Coronary artery (tissue), 2 donors: ENCODE results near the gene CARMIL1.

Experiments used
- DNase-seq: peaks from one replicate; pipeline ENCODE4 v3.0.0-alpha.2; 2017; ENCODE audit warnings: low spot score
- H3K27ac ChIP-seq, 2 donors: fragments of 200-600 bp; sonication (generic); one replicate each; pipeline ENCODE4 v1.5.1; 2016 to 2019
- H3K4me3 ChIP-seq: fragments of 200-600 bp; sonication (generic); 2 replicates; pipeline ENCODE4 v1.5.1; 2016; ENCODE audit warnings: mild to moderate bottlenecking, moderate library complexity
- CTCF ChIP-seq: fragments of 200-600 bp; sonication (generic); IDR thresholded peaks from one replicate; pipeline ENCODE4 v1.5.1; 2019; ENCODE audit warnings: antibody characterized with exemption

The CARMIL1 gene

DNA sequence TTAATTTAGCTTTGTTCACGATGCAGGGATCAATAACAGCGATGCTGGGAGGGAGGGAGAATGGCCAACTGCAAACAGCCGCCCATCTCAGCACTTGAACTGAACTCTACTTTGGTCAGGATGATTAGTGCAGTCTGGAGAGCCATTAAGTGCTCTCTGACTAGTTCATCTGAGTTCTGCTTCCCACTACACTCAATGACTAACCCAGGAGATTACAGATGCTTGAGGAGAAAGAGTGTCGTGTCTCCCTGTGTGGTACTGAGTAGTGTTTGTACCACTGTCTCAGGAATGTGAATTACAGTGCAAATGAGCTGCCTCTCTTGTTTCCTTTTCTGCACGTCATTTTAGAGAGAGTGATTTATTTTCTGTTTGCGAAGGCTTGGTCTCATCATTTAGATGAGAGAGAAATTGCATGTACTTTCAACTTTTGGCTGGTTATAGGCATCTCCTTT lies 23.5 kb downstream of the CARMIL1 start:
- peak overlapping the region; percentile 65 to 94 for H3K27ac ChIP-seq
- peak overlapping the region; percentile 33 for H3K4me3 ChIP-seq
- peak; percentile 65 for DNase-seq
- no peak for TF ChIP-seq CTCF

GRCh38 chr6:25303254-25303653 lies 24.1 kb downstream of the CARMIL1 start:
- Histone ChIP-seq H3K27ac (peak overlapping the region; percentile 65 to 82), H3K4me3 (no peak overlapping the region)
- no peak for TF ChIP-seq CTCF
- DNase-seq = no peak

DNA sequence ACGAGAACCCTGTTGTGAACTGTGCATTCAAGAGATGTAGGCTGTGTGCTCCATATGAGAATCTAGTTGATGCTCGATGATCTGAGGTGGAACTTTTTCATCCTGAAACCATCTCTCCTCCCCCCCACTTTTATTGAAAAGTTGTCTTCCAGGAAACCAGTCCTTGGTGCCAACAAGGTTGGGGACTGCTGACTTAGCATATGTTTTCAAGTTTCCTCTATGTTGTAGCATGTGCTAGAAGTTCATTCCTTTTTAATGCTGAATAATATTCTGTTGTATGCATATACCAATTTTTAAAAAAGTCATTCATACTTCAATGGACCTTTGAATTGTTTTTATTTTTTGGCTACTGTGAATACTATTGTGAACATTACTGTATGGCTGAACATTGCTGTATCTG lies 27.2 kb downstream of the CARMIL1 start:
- no peak for DNase-seq
- Histone ChIP-seq H3K4me3 (no peak overlapping the region), H3K27ac (peak overlapping the region in 1 of 2 donors; percentile 46)
- TF ChIP-seq CTCF = no peak

- H3K4me3 ChIP-seq = peak overlapping the region; percentile 48
- no peak for DNase-seq
- TF ChIP-seq CTCF = no peak
- peak overlapping the region; percentile 27 to 77 for H3K27ac ChIP-seq
Measured at GRCh38 chr6:25307805-25308494, 28.8 kb downstream of the CARMIL1 start.

GRCh38 chr6:25309886-25310285 lies 30.7 kb downstream of the CARMIL1 start:
- H3K4me3 ChIP-seq = no peak overlapping the region
- no peak for DNase-seq
- no peak for TF ChIP-seq CTCF
- peak overlapping the region in 1 of 2 donors; percentile 33 for H3K27ac ChIP-seq

GRCh38 chr6:25311331-25311840 lies 32.2 kb downstream of the CARMIL1 start:
- TF ChIP-seq CTCF = no peak
- Histone ChIP-seq H3K27ac (peak overlapping the region; percentile 43 to 80), H3K4me3 (peak overlapping the region; percentile 16)
- DNase-seq = peak; percentile 43

GRCh38 chr6:25312034-25312620 lies 33.0 kb downstream of the CARMIL1 start:
- TF ChIP-seq CTCF = no peak
- Histone ChIP-seq H3K4me3 (peak overlapping the region; percentile 16), H3K27ac (peak overlapping the region; percentile 43 to 80)
- DNase-seq = no peak
